HG03520 (cell line): ENCODE data around the gene MRPL19.

ENCODE experiments used
- ATAC-seq: cut with Tn5 transposase; IDR thresholded peaks from one replicate; pipeline ENCODE4 v1.9.1; 2021; ENCODE audit warnings: mild to moderate bottlenecking, moderate library complexity; ENCODE audit not compliant: unreplicated experiment

The MRPL19 gene

GRCh38 chr2:75614162-75614651, 32.4 kb upstream of the MRPL19 start:
- ATAC-seq, result no peak

DNA sequence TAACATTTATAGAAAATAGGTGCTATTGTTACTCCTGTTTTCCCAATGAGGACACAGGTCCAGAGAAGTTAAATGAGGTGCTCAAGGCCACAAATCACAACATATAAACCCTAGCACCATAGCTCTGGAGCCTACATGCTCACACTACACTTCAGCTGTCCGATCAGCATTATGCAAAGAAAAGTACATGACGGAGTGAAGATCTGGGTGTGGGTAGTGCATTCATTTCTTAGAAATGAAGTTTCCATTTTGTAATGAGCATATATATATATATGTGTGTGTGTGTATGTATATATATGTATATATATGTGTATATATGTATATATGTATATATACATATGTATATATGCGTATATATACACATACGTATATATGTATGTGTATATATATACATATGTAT, 30.2 kb upstream of the MRPL19 start:
- ATAC-seq, result no peak

GRCh38 chr2:75616933-75617332, 29.6 kb upstream of the MRPL19 start:
- no peak for ATAC-seq

- no peak for ATAC-seq
Measured at GRCh38 chr2:75619956-75620740, 26.4 kb upstream of the MRPL19 start.

GRCh38 chr2:75621228-75621627, 25.4 kb upstream of the MRPL19 start:
- no peak for ATAC-seq

- no peak for ATAC-seq
Measured at GRCh38 chr2:75622500-75622899, 24.1 kb upstream of the MRPL19 start.

DNA sequence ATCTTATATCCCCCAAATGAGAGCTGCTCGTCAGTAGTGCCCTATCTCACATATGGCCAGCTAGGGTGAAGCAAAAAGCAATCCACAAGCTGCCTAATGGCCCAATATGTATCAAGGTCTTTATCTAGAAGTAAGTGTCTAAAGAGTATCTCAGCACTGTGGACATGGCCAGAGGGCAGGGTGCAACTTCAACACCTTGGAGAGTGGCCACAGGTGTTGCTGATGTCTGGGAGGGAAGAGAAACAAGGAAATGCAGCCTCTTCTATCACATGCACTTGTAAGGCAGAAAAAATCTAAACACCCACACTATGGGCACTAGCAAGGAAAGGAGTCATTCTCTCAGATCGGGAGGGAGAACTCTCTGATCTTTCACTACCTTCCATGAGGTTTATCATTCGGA, 23.7 kb upstream of the MRPL19 start:
- no peak for ATAC-seq

- ATAC-seq, result peak; percentile 85
Measured at GRCh38 chr2:75627902-75628504, 18.6 kb upstream of the MRPL19 start.

GRCh38 chr2:75632091-75632701, 14.4 kb upstream of the MRPL19 start:
- ATAC-seq, result no peak

DNA sequence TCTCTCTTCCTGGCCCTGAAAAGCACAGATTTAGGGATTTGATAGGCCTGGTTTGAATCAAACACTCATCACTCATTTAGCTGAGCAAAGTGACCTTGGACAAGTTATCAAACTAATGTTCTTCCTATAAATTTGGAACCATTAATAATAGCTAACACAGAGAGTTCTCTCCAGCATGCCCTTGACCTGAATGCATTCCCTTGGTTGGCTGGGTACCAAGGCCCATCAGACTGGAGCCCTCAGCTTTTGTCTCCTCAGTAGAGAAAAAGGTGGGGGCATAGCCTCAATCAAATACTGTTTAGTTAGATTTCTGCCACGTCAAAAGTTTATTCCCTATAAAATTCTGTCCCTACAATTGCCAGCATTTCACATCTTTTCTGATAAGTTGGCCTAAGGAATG, 13.8 kb upstream of the MRPL19 start:
- no peak for ATAC-seq

GRCh38 chr2:75633620-75634019, 13.0 kb upstream of the MRPL19 start:
- no peak for ATAC-seq

GRCh38 chr2:75634945-75635344, 11.6 kb upstream of the MRPL19 start:
- ATAC-seq, result no peak

GRCh38 chr2:75637568-75637967, 9.0 kb upstream of the MRPL19 start:
- no peak for ATAC-seq

- peak; percentile 96 for ATAC-seq
Measured at GRCh38 chr2:75640621-75641121, 5.9 kb upstream of the MRPL19 start.

- no peak for ATAC-seq
Measured at GRCh38 chr2:75641587-75641986, 5.0 kb upstream of the MRPL19 start.

DNA sequence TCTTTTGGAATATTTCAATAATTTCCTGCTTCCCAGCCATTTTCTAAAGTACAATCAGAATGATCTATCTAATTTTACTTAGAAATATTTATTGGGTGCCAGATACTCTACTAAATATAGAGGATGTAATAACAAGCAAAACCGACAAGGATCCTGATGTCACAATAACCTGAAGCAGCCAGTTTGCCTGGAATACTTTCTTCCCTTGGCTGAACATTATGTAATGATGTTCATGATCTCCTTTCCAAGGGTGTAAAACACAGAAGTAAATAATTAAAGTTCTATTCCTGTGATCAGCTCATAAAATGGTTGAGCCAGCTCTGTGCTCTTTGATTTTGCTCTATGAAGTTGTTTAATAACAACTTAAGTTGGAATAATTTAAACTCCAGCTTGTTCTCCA, 2.6 kb upstream of the MRPL19 start:
- ATAC-seq, result no peak

DNA sequence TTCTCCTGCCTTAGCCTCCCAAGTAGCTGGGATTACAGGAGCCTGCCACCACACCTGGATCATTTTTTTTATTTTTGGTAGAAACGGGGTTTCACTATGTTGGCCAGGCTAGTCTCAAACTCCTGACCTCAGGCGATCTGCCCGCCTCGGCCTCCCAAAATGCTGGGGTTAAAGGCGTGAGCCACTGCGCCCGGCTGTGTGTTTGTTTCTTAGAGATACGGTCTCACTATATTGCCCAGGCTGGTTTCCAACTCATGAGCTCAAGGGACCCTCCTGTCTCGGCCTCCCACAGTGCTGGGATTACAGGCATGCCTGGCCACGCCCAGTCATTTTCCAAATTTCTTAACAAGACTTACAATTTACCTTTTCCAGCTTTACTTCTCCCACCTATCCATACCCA, 940 bp upstream of the MRPL19 start:
- ATAC-seq, result no peak

GRCh38 chr2:75646090-75646582, 447 bp upstream of the MRPL19 start:
- peak; percentile 10 for ATAC-seq

DNA sequence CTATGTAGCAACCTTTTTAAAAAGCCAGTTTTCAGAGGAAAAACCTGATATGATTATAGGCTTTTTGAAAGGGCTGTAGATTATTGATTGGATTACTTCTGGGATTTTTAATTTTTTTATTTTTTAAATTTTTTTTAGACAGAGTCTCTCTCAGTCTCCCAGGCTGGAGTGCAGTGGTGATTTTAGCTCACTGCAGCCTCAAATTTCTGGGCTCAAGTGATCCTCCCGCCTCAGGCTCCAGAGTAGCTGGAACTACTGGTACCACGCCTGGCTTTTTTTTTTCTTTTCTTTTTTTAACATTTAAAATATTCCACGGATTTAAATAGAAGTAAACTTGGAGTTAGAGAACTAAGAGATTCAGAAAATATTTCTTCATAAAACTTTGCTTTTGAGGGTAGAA, 1.2 kb downstream of the MRPL19 start:
- no peak for ATAC-seq

GRCh38 chr2:75654012-75654411, 7.4 kb downstream of the MRPL19 start:
- ATAC-seq, result no peak

GRCh38 chr2:75655861-75656260, 9.3 kb downstream of the MRPL19 start:
- no peak for ATAC-seq

DNA sequence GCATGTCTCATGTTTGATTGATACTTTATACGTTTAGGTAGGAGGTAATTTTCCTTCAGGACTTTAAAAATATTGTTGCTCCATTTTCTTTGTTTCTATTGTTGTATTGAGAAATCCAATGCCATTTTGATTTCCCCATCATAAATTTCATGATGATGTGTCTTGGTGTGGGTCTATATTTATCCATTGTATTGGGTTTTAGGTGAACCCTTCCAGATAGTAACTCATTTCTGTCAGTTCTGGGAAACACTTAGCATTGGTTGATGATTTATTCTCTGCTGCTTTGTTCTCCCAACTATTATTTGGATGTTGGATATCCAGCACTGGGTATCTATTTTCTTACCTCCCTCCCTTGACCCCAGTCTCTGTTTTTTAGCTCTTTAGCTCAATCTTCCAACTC, 10.0 kb downstream of the MRPL19 start:
- ATAC-seq, result no peak
